Measurements from ENCODE around the gene BTNL8.

Gene BTNL8

GRCh38 chr5:180908998-180909731 lies 10.2 kb downstream of the BTNL8 start:
- DNase-seq (ENCODE audit: low read depth, low spot score) = no peak
- in situ Hi-C loops (cut with HindIII; ENCODE audit: low sequenced_read_pairs) = no loop called here
- H3K4me3 ChIP-seq (ENCODE audit: low read depth, low read length) = no peak overlapping the region
- no peak for TF ChIP-seq CTCF (IDR thresholded peaks at IDR 0.05; ENCODE audit: low read depth, low read length)

GRCh38 chr5:180909782-180910181 lies 10.8 kb downstream of the BTNL8 start:
- DNase-seq (ENCODE audit: low read depth, low spot score) = no peak
- H3K4me3 ChIP-seq (ENCODE audit: low read depth, low read length) = no peak overlapping the region
- in situ Hi-C loops (cut with HindIII; ENCODE audit: low sequenced_read_pairs) = no loop called here
- TF ChIP-seq CTCF (IDR thresholded peaks at IDR 0.05; ENCODE audit: low read depth, low read length) = no peak

- TF ChIP-seq CTCF (IDR thresholded peaks at IDR 0.05; ENCODE audit: low read depth, low read length) = no peak
- DNase-seq (ENCODE audit: low read depth, low spot score) = no peak
- H3K4me3 ChIP-seq (ENCODE audit: low read depth, low read length) = no peak overlapping the region
- in situ Hi-C loops (cut with HindIII; ENCODE audit: low sequenced_read_pairs) = no loop called here
These were observed 11.2 kb downstream of the BTNL8 start for GRCh38 chr5:180910182-180910581.

- in situ Hi-C loops (cut with HindIII; ENCODE audit: low sequenced_read_pairs) = no loop called here
- TF ChIP-seq CTCF (IDR thresholded peaks at IDR 0.05; ENCODE audit: low read depth, low read length) = no peak
- no peak for DNase-seq (ENCODE audit: low read depth, low spot score)
- H3K4me3 ChIP-seq (ENCODE audit: low read depth, low read length) = no peak overlapping the region
These were observed 11.8 kb downstream of the BTNL8 start for GRCh38 chr5:180910735-180911134.

GRCh38 chr5:180914646-180915045 lies 15.7 kb downstream of the BTNL8 start:
- in situ Hi-C loops (cut with HindIII; ENCODE audit: low sequenced_read_pairs) = no loop called here

GRCh38 chr5:180915924-180916323 lies 17.0 kb downstream of the BTNL8 start:
- in situ Hi-C loops (cut with HindIII; ENCODE audit: low sequenced_read_pairs) = no loop called here
- no peak overlapping the region for H3K4me3 ChIP-seq (ENCODE audit: low read depth, low read length)
- TF ChIP-seq CTCF (IDR thresholded peaks at IDR 0.05; ENCODE audit: low read depth, low read length) = no peak
- no peak for DNase-seq (ENCODE audit: low read depth, low spot score)

More at GRCh38 chr5:180914646-180915045, 15.7 kb downstream of the BTNL8 start:
- no peak overlapping the region for H3K4me3 ChIP-seq (ENCODE audit: low read depth, low read length)
- DNase-seq (ENCODE audit: low read depth, low spot score) = no peak
- no peak for TF ChIP-seq CTCF (IDR thresholded peaks at IDR 0.05; ENCODE audit: low read depth, low read length)
